Prostate gland (tissue), 2 donors: ENCODE measurements around the gene TTC1.
A peak's percentile ranks its signal among the peaks of the same experiment; 100 is the strongest.

Experiments
- POLR2A ChIP-seq: fragments of 450-650 bp; IDR thresholded peaks from one replicate; pipeline ENCODE4 v1.6.1; 2016; ENCODE audit warnings: antibody characterized with exemption, mild to moderate bottlenecking
- TF ChIP-seq, protein P1 (sequence below), 4 experiments: fragments of 200-600 bp in 2 of 4; fragments of 450-650 bp in 2 of 4; sonication (generic) in 2 of 4; IDR thresholded peaks; 1 replicate in 3 of 4; 2 replicates in 1 of 4; pipeline ENCODE4 v1.5.1; 2016 to 2019; ENCODE audit warnings: antibody characterized with exemption in 4 of 4, mild to moderate bottlenecking in 2 of 4, moderate library complexity in 2 of 4

DNA sequence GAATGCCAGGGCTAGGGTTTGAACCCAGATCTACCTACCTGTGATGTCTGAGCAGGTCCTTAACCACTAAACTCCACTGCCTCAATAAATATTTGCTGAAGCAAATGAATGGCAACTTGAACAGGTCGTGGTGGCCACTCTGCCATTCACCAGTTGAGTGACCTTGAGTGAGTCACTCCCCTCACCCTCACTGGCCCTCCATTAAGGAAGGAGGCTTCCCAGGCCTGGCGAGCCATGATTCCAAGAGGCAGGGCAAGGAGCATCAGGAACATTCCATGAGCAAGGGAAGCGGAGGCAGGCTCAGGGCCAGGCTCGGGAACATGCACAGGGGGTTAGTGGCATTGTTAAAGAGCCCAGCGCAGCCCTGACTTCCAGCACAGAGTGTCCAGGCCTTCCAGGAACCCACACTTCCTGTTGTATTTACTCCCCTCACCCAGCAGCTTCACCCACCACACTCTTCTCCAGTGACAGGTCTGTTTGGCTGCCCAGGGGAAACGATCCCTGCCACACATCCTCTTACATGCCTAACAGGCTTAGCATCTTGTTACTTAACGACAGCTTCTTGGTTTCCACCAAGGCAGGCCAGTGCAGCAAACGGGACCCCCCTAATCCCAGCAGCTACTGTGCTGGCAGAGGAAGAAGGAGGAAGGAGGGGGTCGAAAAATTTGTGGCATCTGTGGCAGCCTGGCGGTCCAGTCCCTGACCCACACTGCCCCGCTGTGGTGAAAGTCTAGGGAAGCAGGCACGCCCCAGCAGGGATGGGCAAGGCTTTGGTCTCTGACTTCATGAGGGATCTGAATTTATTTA, 43.7 kb upstream of the TTC1 start:
- TF ChIP-seq POLR2A: no peak
- TF ChIP-seq, protein P1, sequence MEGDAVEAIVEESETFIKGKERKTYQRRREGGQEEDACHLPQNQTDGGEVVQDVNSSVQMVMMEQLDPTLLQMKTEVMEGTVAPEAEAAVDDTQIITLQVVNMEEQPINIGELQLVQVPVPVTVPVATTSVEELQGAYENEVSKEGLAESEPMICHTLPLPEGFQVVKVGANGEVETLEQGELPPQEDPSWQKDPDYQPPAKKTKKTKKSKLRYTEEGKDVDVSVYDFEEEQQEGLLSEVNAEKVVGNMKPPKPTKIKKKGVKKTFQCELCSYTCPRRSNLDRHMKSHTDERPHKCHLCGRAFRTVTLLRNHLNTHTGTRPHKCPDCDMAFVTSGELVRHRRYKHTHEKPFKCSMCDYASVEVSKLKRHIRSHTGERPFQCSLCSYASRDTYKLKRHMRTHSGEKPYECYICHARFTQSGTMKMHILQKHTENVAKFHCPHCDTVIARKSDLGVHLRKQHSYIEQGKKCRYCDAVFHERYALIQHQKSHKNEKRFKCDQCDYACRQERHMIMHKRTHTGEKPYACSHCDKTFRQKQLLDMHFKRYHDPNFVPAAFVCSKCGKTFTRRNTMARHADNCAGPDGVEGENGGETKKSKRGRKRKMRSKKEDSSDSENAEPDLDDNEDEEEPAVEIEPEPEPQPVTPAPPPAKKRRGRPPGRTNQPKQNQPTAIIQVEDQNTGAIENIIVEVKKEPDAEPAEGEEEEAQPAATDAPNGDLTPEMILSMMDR (IDR thresholded peaks at IDR 0.05): peak in 3 of 4 experiments; percentile 33 to 51 (median 48)
